B cell (primary cell): ENCODE measurements around the gene BAMBI.

ENCODE experiments used
- CTCF ChIP-seq: fragments of 200-600 bp; IDR thresholded peaks from one replicate; pipeline ENCODE4 v1.8.0; 2022; ENCODE audit warnings: antibody characterized with exemption, mild to moderate bottlenecking
- EZH2 ChIP-seq: IDR thresholded peaks from 2 replicates; pipeline ENCODE4 v1.6.1; 2012; ENCODE audit warnings: borderline replicate concordance, low read depth, mild to moderate bottlenecking, moderate library complexity, low read length; ENCODE audit not compliant: insufficient read depth, poor library complexity, severe bottlenecking

- TF ChIP-seq EZH2, result no peak
- TF ChIP-seq CTCF, result no peak
Observed at GRCh38 chr10:28684157-28684985, 7.0 kb downstream of the BAMBI start.
